Vagina (tissue), 2 donors: Measurements from ENCODE around the gene SLC25A15. TPM values are rescaled to one million over a fixed set of nuclear protein-coding genes. Genes with fewer than 3 reads are reported as not detected.

ENCODE experiments used
- DNase-seq, 2 donors: peaks; one replicate each; pipeline ENCODE4 v3.0.0-alpha.2; 2017; ENCODE audit errors: extremely low spot score in 2 of 2
- H3K27ac ChIP-seq: fragments of 200-600 bp; sonication (generic); one replicate; pipeline ENCODE4 v1.5.1; 2019
- H3K27me3 ChIP-seq: fragments of 200-600 bp; sonication (generic); one replicate; pipeline ENCODE4 v1.5.1; 2019
- H3K36me3 ChIP-seq, 2 donors: fragments of 200-600 bp; sonication (generic); one replicate each; pipeline ENCODE4 v1.5.1; 2017 to 2019
- H3K4me1 ChIP-seq: fragments of 200-600 bp; sonication (generic); one replicate; pipeline ENCODE4 v1.5.1; 2019
- H3K4me3 ChIP-seq, 2 donors: fragments of 200-600 bp; sonication (generic); 1 replicate in 1 of 2; 2 replicates in 1 of 2; pipeline ENCODE4 v1.5.1; 2016 to 2019
- H3K9me3 ChIP-seq: fragments of 200-600 bp; sonication (generic); one replicate; pipeline ENCODE4 v1.5.1; 2019
- POLR2A ChIP-seq, 2 donors: fragments of 450-650 bp; IDR thresholded peaks; one replicate each; pipeline ENCODE4 v1.6.1; 2017; ENCODE audit warnings: antibody characterized with exemption in 2 of 2, mild to moderate bottlenecking in 2 of 2, moderate library complexity in 2 of 2
- POLR2AphosphoS5 ChIP-seq, 2 donors: sonication (generic); formaldehyde crosslinking; IDR thresholded peaks; one replicate each; pipeline ENCODE4 v1.9.0; 2017; ENCODE audit warnings: antibody characterized with exemption in 2 of 2, mild to moderate bottlenecking in 2 of 2, low read depth in 1 of 2; ENCODE audit not compliant: insufficient read depth in 1 of 2
- intact Hi-C: fragments of 100-400 bp; cut with DNase I; formaldehyde crosslinking; loops from one replicate; pipeline ENCODE4 v1.15.1; 2023
- total RNA-seq: library from RNA; depleted of rRNA; stranded (reverse); fragments of >200 nt; gene quantifications from one replicate; pipeline ENCODE4 v1.2.3, GENCODE V29; 2016
- TF ChIP-seq, protein P1 (sequence below), 3 experiments: fragments of 450-650 bp in 2 of 3; fragments of 200-600 bp in 1 of 3; sonication (generic) in 1 of 3; IDR thresholded peaks; one replicate each; pipeline ENCODE4 v1.5.1; 2017 to 2019; ENCODE audit warnings: antibody characterized with exemption in 3 of 3, mild to moderate bottlenecking in 2 of 3, moderate library complexity in 2 of 3

Gene SLC25A15
- total RNA-seq, 1 donor from 2014 or later: 7.1 TPM

- Histone ChIP-seq H3K27me3 (no peaks in the 10 kb centered on the region), H3K36me3 (peaks cover 0 to 8% of the 10 kb centered on the region in 2 donors), H3K4me1 (no peaks in the 10 kb centered on the region), H3K4me3 (no peak overlapping the region), H3K27ac (no peak overlapping the region), H3K9me3 (no peaks in the 10 kb centered on the region)
- intact Hi-C loops: no loop called here
- peak in 1 of 2 donors; percentile 25 for DNase-seq
- TF ChIP-seq POLR2A (IDR thresholded peaks at IDR 0.05): no peak
- no peak for TF ChIP-seq POLR2AphosphoS5 (IDR thresholded peaks at IDR 0.05; ENCODE audit: insufficient read depth in 1 of 2, low read depth in 1 of 2)
- TF ChIP-seq, protein P1, sequence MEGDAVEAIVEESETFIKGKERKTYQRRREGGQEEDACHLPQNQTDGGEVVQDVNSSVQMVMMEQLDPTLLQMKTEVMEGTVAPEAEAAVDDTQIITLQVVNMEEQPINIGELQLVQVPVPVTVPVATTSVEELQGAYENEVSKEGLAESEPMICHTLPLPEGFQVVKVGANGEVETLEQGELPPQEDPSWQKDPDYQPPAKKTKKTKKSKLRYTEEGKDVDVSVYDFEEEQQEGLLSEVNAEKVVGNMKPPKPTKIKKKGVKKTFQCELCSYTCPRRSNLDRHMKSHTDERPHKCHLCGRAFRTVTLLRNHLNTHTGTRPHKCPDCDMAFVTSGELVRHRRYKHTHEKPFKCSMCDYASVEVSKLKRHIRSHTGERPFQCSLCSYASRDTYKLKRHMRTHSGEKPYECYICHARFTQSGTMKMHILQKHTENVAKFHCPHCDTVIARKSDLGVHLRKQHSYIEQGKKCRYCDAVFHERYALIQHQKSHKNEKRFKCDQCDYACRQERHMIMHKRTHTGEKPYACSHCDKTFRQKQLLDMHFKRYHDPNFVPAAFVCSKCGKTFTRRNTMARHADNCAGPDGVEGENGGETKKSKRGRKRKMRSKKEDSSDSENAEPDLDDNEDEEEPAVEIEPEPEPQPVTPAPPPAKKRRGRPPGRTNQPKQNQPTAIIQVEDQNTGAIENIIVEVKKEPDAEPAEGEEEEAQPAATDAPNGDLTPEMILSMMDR (IDR thresholded peaks at IDR 0.05): no peak
Observed at GRCh38 chr13:40801255-40802217, 12.1 kb downstream of the SLC25A15 start.

DNA sequence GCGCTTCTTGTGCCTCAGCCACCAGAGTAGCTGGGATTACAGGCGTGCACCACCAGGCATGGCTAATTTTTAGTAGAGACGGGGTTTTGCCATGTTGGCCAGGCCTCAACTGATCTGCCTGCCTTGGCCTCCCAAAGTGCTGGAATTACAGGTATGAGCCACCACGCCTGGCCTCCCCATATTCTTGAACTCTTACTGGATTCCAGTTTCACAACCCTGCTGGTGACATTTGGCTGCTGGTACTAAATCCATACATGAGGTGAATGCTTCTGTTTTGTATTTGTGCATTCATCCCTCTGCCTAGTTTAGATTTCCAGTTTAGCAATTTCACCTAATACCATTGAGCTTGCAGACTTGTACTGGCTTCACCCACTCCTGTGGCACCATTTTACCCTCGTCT lies 13.9 kb downstream of the SLC25A15 start:
- H3K4me3 ChIP-seq: no peak overlapping the region
- H3K27me3 ChIP-seq: no peaks in the 10 kb centered on the region
- intact Hi-C loops: no loop called here
- no peaks in the 10 kb centered on the region for H3K9me3 ChIP-seq
- no peak overlapping the region for H3K27ac ChIP-seq
- H3K36me3 ChIP-seq: peaks cover 0 to 9% of the 10 kb centered on the region in 2 donors
- TF ChIP-seq POLR2AphosphoS5 (IDR thresholded peaks at IDR 0.05; ENCODE audit: insufficient read depth in 1 of 2, low read depth in 1 of 2) (no peak), POLR2A (IDR thresholded peaks at IDR 0.05) (no peak)
- TF ChIP-seq, protein P1 (IDR thresholded peaks at IDR 0.05): no peak
- no peak for DNase-seq
- no peaks in the 10 kb centered on the region for H3K4me1 ChIP-seq

DNA sequence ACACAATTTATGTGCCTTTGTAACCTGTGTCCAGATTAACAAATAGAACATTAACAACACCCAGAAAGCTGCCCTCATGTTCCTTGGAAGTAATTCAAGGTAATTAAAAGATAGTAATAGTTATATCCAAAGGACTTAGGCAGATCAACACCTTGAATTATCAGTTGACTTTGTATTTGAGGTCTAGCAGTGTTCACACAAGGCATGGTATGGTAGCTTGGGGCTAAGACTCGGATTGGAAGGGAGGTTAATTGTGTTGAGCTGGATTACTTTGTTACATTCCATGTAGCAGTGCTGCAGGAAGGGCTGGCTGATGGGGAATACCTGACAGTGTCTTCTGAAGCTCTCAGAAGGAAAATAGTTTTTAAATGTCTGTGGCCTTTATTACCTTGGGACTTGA lies 16.8 kb downstream of the SLC25A15 start:
- no peaks in the 10 kb centered on the region for H3K27me3 ChIP-seq
- H3K27ac ChIP-seq: no peak overlapping the region
- no peak overlapping the region for H3K4me3 ChIP-seq
- peaks cover 0 to 13% of the 10 kb centered on the region in 2 donors for H3K36me3 ChIP-seq
- intact Hi-C loops: no loop called here
- no peaks in the 10 kb centered on the region for H3K4me1 ChIP-seq
- no peaks in the 10 kb centered on the region for H3K9me3 ChIP-seq
- DNase-seq: no peak
- TF ChIP-seq POLR2A (IDR thresholded peaks at IDR 0.05) (no peak), POLR2AphosphoS5 (IDR thresholded peaks at IDR 0.05; ENCODE audit: insufficient read depth in 1 of 2, low read depth in 1 of 2) (no peak)
- TF ChIP-seq, protein P1 (IDR thresholded peaks at IDR 0.05): no peak

DNA sequence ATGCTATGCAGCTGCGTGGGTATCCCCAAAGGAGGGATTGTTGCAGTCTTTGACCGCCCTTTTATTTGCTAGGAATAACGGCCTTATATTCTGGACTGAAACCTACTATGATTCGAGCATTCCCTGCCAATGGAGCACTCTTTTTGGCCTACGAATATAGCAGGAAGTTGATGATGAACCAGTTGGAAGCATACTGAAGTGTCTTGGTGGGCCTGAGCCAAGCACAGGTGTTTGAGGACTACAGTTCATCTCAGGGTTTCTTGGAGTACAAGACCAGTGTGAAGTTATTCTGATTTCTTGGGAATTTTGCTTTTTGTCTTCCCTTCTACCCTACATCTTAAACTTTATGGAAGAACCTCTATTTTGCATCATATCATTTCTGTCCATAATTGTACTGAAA lies 20.1 kb downstream of the SLC25A15 start:
- Histone ChIP-seq H3K27me3 (no peaks in the 10 kb centered on the region), H3K27ac (no peak overlapping the region), H3K9me3 (no peaks in the 10 kb centered on the region), H3K36me3 (peaks cover 0 to 17% of the 10 kb centered on the region in 2 donors), H3K4me1 (no peaks in the 10 kb centered on the region), H3K4me3 (no peak overlapping the region)
- peak in 1 of 2 donors; percentile 22 for DNase-seq
- no peak for TF ChIP-seq POLR2A (IDR thresholded peaks at IDR 0.05)
- TF ChIP-seq POLR2AphosphoS5 (IDR thresholded peaks at IDR 0.05; ENCODE audit: insufficient read depth in 1 of 2, low read depth in 1 of 2): no peak
- TF ChIP-seq, protein P1 (IDR thresholded peaks at IDR 0.05): no peak
- intact Hi-C loops: no loop called here

DNA sequence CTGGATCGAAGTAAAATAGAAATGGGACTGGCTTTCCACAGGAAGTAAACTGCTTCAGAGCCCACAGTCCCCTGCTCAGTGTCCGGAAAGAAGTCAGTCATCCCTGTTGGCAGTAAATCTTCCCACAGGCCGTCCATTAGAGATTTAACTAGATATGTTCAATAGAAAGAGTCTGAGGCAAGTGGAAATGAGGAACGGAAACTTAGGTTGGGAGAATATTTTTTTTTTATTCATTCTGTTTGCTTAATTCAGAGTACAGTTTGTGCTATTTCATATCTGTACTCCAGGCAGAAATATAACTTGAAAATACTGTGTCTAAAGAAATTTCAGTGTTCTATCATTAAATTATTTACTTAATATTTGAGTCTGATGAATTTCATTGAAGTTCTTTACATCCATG lies 22.7 kb downstream of the SLC25A15 start:
- TF ChIP-seq POLR2A (IDR thresholded peaks at IDR 0.05) (no peak), POLR2AphosphoS5 (IDR thresholded peaks at IDR 0.05; ENCODE audit: insufficient read depth in 1 of 2, low read depth in 1 of 2) (no peak)
- TF ChIP-seq, protein P1 (IDR thresholded peaks at IDR 0.05): no peak
- intact Hi-C loops: no loop called here
- peaks cover 0 to 14% of the 10 kb centered on the region in 2 donors for H3K36me3 ChIP-seq

More for the DNA sequence above, 22.7 kb downstream of the SLC25A15 start:
- H3K4me3 ChIP-seq: no peak overlapping the region
- H3K27ac ChIP-seq: no peak overlapping the region
- H3K27me3 ChIP-seq: no peaks in the 10 kb centered on the region
- H3K4me1 ChIP-seq: no peaks in the 10 kb centered on the region
- DNase-seq: no peak
- H3K9me3 ChIP-seq: no peaks in the 10 kb centered on the region
